NCI-H1105 treated with DMSO at 0.1 percent for 48 hours (cell line): ENCODE data around the gene SPRYD3.
"Not testable (repeated sequence)": the region's sequence is repeated elsewhere in the genome, so short reads cannot be mapped to it uniquely, and the experiment has no call there.

Experiments
- DNase-seq: peaks from one replicate; lab custom pipeline; 2025; lab: John Stamatoyannopoulos, UW

SPRYD3 gene

DNA sequence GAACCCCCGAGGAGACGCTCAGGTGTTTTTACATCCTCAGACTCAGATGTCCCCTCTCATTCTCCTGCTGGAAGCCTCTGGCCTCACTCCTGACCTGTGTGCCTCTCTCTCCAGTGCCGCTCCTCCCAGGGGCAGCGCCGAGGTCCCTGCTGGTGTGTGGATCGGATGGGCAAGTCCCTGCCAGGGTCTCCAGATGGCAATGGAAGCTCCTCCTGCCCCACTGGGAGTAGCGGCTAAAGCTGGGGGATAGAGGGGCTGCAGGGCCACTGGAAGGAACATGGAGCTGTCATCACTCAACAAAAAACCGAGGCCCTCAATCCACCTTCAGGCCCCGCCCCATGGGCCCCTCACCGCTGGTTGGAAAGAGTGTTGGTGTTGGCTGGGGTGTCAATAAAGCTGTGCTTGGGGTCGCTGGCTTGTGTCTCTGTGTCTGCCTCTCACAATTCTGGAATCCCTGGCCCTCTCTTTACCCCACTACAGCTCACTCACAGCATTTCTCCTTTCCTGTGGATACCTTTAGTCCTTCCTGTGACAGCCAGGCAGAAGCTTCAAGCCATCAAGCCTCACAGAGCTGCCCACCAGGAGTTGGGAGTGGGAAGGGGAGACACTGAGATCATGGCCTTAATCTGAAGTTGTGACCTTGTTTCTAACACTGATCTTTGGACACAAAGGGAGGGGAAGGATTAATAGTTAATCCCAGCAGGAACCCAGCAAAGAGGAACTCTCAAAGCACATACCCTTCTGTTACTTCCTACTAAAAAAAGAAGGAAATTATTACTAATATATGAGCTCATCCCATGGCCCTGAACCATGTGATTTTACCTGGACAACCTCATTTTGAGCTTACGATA is 23.0 kb upstream of the SPRYD3 start:
- no peak for DNase-seq

DNA sequence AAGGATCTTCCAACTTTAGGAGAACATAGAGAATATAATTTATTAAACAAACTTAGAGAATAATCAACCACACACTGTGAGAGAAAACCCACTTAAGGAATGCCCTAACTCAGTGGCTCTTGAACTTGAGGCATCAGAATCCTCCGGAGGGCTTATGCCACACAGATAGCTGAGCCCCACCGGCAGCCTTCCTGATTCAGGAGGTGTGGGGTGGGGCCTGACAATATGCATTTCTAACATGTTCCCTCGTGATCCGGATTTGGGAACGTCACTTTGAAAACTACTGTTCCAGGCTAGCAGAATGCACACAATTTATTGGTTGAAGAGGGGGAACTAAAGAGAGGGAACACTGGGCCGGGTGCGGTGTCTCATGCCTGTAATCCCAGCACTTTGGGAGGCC is 22.1 kb upstream of the SPRYD3 start:
- no peak for DNase-seq

DNA sequence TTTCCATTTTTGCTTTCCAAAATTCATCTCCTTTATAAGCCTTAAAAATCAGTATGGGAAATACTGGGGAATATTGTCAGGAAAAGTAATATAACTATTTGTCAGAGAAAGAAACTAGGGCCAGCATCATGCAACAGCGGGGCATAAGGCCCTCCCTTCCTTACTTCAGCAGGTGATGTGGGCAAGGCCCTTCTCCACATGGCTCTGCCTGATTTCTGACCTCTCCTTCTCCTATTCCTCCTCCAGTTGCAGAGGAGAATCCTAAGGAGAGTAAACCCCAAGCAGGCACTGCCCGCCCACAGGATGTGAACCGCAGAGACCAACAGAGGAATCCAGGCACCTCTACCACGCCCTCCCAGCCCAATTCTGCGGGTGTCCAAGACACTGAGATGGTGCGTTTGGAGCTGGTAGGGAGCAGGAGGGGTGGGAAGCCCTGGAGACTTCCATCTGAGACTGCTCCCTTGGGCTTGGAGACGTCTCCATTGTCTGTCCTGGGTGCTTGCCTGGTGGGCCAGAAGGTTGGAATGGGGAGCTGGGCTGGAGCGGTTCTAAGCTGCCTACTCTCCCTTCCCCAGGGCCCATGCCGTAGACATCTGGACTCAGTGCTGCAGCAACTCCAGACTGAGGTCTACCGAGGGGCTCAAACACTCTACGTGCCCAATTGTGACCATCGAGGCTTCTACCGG is 21.4 kb upstream of the SPRYD3 start:
- no peak for DNase-seq

DNA sequence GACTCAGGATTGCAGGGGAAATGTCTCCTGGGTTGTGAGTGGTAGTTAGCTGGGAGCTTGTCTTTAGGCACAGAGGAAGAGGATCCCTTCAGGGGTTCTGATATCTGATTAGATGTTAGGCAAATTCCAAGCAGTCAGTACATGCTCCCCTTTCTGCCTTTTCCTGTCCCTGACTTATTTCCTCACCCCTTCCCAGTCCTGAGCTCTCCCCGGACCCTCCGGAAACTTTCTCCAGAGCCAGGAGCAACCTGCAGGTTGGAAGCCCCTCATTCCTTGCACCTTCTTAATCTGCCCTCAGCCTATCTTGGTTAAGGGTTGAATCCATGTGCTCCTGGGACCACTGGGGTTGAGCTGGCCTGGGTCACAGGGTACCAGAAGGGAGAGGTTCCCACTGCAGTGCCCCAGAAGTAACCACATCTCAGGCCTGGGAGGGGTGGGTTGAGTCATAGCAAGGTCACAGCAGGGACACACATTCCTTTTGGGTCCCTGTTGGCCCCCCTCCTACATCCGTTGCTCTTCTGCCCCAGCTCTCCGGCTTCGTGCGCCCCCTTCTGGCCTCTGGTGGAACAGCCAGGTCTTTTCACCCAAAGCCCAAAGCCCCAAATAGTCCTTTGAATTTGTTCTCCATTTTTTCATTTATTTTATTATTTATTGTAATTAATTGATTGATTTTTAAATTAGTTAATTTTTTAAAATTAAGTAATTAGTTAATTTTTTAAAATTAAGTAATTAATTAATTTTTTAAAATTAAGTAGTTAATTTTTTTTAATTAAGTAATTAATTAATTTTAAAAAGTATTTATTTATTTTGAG is 20.1 kb upstream of the SPRYD3 start:
- DNase-seq, result peak; percentile 38

DNA sequence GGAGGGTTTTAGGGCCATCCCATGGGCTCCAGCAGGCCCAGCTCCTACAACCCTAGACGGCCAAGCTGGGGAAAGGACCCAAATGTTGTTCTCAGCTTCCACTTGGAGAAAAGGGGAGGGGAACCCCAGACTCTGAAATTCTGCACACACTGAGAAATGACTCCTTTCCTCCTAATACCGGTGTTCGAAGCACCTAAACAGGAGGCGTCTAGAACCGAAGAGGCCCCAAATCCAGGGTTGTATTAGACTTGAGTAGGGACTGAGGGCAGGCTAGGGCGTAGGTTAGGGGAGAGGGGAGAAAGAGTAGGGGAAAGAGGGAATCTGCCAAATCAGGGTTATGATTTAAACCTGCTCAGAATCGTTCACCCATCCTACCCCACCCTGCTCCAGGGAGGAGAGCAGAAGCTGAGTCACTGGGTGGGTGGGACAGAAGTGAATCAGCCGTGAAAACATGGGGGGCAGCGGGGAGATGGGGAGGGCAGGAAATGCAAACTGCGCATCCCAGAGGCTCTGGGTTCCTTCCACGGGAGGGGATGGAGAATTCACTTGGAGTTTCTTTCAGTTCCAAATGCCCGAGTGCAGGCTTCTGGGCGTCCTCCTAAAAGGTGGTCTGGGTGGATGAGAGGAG is 19.3 kb upstream of the SPRYD3 start:
- DNase-seq, result no peak

DNA sequence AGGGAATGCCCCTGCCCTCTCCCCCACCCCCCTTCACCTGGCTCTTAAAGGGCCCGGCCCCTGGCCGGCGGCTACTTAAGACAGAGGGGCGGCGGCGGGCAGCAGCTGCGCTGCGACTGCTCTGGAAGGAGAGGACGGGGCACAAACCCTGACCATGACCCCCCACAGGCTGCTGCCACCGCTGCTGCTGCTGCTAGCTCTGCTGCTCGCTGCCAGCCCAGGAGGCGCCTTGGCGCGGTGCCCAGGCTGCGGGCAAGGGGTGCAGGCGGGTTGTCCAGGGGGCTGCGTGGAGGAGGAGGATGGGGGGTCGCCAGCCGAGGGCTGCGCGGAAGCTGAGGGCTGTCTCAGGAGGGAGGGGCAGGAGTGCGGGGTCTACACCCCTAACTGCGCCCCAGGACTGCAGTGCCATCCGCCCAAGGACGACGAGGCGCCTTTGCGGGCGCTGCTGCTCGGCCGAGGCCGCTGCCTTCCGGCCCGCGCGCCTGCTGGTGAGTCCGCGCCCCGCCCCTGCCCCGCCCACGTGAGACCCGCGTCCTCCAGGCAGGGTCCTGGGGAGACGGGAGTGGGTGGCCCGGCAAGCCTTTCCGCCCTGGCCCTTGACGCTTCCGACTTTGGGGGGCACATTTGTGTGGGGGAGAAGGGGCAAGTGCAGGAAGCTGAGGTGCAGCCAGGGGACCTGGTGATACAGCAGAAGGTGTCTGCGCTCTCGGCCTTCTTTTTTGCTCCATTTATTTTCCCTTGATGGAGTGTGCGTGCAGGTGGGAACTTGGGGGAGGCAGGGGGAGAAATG is 18.6 kb upstream of the SPRYD3 start, which contains the start of gene IGFBP6:
Gene IGFBP6 (plus strand): TSS at position 104 of the 790 bp plus-strand sequence. CDS start 51 bp downstream, at position 155.
- peak; percentile 35 for DNase-seq

DNA sequence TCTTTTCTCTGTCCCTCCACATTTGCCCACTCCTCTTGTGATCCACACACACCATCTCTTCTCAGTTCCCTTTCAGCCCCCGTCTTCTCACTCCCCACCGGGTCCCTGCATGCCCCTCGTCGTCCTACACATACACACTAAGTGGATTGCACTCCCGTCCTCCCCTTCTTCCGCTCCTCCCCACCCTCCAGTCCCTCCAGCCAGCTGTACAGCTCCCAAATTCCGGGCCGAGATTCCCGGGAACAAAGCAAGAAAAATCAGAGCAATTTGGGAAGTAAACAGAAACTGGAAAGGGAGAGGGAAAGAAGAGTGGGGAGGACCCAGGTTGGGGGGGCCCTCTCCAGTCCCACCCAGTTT is 18.0 kb upstream of the SPRYD3 start:
- DNase-seq, result no peak

DNA sequence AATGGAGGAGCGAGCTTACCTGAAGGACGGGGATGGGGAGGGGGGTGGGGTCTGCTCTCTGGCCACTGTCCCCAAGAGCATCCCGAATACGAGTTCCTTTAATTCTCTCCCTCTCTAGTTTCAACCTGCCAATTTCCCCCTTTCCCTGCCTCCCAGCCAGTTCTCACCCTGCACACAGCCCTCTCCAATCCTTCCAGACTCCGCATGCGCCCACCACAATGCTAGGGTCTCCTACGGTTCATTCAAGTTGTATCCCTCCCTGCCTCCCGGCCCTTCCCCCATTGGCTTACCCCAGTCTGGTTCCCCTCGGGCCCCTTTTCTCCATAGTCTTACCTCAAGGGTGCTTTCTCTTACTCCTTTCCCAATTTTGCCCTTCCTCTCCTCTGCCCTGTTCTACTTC is 17.6 kb upstream of the SPRYD3 start:
- DNase-seq, result no peak

DNA sequence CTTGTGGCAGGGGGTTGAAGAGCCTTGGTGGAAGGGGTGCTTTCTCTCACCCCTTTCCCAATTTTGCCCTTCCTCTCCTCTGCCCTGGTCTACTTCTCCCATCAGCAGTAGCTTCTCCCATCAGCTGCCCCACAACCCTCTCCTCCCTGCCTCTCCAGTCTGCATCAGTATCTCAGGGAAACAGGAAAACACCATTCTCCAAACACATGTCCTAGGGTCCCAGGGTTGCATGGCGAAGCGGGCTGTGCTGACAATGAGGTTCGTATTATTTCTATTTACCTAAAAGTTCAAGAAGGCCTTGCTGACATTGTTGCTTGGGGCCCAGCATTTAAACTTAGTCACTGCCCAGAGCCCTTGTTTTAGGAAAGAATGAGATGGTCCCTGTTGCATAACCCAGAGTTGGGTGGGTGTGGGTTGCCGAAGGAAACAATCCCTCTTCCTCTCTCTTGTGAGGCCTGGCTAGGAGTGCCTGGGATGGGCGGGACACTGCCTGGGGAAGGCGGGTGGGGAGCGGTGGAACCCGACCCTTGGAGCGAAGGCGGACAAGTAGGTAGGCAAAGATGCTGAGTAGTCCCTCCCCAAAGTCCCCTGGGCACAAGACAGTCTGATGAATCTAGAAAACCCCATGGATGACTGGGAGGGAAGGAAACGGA is 17.0 kb upstream of the SPRYD3 start:
- DNase-seq, result no peak

DNA sequence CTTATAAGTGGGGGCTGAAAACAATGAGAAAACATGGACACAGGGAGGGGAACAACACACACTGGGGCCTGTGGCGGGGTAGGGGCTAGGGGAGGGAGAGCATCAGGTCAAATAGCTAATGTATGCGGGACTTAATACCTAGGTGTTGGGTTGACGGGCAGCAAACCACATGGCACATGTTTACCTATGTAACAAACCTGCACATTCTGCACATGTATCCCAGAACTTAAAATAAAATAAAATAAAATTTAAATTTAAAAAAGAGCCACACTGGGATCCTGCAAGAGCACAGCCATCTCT is 16.4 kb upstream of the SPRYD3 start:
- not testable (repeated sequence) for DNase-seq

DNA sequence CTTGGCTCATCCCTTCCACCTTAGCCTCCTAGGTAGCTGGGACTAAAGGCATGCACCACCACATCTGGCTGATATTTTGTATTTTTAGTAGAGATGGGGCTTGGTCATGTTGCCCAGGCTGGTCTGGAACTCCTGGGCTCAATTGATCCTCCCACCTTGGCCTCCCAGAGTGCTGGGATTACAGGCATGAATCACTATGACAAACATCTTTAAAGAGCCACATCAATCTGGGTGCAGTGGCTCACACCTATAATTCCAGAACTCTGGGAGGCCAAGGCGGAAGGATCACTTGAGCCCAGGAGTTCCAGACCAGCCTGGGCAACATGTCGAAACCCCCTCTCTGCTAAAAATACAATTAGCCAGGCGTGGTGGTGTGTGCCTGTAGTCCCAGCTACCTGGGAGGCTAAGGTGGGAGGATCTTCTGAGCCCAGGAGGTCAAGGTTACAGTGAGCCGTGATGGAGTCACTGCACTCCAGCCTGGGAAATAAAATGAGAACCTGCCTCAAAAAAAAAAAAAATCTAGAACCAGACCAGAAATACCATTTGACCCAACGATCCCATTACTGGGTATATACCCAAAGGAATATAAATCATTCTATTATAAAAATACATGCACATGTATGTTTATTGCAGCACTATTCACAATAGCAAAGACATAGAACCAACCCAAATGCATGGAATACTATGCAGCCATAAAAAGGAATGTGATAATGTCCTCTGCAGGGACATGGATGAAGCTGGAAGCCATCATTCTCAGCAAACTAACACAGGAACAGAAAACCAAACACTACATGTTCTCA is 15.8 kb upstream of the SPRYD3 start:
- DNase-seq, result not testable (repeated sequence)

DNA sequence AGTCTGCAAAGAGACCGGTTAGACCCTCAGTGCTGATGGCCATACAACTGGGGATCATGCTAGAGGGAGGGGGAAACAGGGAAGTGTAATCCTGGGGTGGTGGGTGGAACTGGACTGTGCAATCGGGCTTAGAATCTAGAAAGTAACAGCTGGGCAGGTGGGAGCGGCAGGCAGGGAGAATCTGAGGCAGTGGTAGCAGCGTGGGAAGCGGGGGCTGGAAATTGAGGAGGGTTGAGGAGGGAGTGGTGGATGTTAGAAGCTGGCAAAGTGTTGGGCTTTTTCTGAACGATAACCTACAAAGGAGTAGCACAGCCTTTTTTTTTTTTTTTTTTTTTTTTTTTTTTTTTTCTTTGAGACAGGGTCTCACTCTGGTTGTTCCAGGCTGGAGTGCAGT is 15.2 kb upstream of the SPRYD3 start:
- no peak for DNase-seq

DNA sequence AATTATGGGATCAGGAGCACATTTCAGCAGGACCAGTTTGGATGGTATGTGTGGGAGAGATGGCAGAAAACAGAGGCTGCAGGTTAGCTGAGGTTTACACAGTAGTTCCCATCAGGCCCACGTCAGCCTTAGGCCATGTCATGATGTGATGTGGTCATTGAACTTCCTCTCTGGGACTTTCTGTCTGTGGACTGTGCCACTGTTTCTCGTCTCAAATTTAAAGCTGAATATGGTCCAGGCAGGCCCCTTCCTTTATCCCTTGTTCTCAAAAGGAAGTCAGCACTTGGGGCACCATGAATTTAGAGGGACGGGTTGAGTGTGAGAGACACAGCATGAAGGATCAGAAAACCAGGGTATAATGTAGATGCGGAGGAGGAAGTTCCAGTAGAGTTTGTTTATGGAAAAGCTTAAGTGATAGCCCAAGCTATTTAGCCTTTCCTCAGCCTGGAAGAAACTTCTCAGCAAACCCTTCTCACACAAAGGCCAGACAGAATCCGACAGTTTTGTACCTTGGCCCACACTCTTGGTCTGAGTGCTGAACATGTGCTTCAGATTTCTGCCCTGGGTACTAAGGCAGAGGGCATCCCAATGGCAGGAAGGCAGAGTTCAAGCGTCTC is 14.7 kb upstream of the SPRYD3 start:
- no peak for DNase-seq

DNA sequence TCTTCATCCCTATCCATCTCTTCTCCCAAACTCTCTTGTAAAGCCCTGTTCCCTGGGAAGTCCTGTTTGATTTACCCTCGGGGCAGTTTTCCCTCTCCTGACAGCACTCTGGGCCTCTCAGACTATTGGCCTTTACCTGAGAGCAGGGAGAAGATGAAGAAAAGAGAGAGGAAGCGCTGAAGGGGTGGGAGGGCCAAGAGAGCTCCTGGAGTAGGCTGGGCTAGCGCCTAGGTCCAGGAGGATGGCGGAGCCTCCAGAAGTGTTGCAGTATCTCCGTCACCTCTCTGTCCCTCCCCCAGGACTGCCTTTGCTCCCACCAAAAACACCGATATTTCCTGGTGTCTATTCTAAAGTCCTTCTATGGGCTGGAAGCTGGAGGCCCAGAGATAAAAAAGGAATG is 12.6 kb upstream of the SPRYD3 start:
- no peak for DNase-seq

DNA sequence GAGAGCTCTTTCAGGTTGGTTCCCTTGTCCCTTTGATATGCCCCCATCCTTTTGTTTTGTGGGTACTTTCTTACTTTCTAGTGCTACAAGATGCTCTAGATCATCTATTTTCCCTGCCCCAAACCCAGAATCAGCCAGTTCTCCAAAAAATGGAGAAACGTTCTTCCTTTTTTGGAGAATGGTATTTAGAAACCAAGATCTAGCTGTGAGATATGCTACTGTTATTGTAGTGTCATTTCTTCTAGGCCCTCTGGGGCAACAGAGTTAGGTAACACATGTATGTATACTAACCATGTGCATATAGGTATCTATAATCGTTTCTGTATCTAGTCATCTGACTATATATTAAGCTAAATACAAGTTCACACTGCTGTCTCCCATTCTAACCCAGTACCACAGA is 11.4 kb upstream of the SPRYD3 start:
- DNase-seq, result no peak

DNA sequence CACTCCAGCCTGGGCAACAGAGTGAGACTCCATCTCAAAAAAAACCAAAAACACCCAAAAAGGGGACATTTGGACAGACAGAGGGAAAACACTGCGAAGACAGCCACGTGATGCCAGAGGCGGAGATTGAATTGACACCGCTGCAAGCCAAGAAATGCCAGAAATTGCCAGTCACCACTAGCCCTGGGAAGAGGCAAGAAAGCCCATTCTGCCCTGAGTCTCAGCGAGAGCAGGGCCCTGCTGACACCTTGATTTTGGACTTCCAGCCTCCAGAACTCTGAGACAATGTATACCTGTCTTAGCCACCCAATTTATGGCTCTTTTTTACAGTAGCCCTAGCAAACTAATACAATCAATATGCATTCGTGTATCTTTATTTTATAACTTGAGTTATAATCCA is 10.9 kb upstream of the SPRYD3 start:
- no peak for DNase-seq

DNA sequence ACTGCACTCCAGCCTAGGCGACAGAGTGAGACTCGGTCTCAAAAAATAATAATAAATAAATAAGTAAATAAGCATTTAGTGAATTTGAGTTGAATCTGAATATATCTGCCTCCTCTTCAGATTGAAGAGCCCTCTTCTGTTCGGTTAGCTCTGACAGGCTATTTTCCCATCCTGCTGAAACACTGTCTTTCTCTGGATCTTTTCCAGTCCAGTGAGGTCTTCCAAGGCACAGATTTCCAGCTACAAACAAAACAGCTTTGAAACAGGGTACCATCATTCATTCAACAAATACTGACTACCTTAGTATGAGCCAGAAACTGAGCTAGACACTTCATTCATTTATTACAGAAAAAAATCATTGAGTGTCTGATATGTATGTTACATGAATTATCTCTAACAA is 7.2 kb upstream of the SPRYD3 start:
- no peak for DNase-seq

DNA sequence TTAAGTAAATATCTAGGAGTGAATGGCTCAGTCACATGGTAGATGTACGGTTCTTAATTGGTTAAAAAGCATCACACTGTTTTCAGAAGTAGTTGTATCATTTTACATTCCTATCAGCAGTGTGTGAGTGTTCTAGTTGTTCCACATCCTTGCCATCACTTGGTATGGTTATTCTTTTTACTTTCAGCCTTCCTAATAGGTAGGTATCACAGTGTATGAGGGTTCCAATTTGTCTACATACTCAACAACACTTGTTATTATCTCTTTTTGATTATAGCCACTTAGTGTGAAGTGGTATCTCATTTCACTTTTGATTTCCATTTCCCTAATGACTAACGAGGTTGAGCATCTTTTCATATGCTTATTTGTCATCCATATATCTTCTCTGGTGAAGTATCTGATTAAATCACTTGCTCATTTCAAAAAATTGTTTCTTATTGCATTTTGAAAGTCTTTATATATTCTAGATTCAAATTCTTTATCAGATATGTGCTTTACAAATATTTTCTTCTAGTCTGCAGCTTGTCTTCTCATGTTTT is 3.5 kb upstream of the SPRYD3 start:
- DNase-seq, result no peak

DNA sequence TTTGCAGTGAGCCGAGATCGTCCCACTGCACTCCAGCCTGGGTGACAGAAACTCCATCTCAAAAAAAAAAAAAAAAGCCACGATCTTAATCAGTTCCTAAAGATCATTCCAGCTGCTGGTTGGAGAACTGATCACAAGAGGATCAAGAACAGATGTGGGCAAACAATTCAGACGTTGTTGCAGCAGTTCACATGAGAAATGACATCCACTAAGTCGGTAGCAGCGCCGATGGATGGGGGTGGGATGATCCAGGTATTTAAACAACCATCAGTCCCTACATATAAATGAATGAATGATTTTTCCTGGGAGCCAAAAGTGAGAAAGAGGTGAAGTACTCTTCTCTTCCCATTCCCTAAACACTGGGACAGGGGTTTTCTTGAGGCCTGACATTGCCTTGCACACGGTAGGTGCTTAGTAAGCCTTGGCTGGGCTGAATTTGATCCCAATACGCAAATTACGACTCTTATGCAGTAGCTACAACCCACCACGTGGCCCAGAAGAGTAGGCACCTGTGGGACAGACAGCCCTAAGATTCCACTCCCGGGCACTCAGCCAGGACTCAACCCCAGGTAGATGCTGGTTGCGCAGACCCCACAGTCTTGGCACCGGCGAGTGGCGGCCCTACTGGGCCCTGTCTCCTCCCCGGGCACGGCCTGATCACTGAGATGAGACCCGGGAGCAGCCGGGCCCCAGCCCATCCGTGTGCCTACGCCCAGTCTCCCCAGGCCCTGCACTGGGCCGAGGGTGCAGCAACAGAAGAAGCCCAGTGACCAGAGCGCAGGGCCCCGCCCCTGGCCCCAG is 565 bp downstream of the SPRYD3 start:
- DNase-seq, result peak; percentile 60
